Nephron progenitor cell (in vitro differentiated cells): ENCODE data around the gene TRIM54.

Experiments used
- DNase-seq: peaks from one replicate; pipeline ENCODE4 v3.0.0; 2021
- H3K27ac Mint-ChIP-seq: 2 replicates; pipeline ENCODE4 v1.8.0; 2021; ENCODE audit warnings: mild to moderate bottlenecking, moderate library complexity, mixed read lengths
- H3K27me3 Mint-ChIP-seq: 2 replicates; pipeline ENCODE4 v1.8.0; 2021; ENCODE audit warnings: mild to moderate bottlenecking, low read depth, mixed read lengths; ENCODE audit not compliant: poor library complexity
- H3K36me3 Mint-ChIP-seq: 2 replicates; pipeline ENCODE4 v1.8.0; 2021; ENCODE audit warnings: low read depth, mixed read lengths
- H3K4me1 Mint-ChIP-seq: 2 replicates; pipeline ENCODE4 v1.8.0; 2021; ENCODE audit warnings: mixed read lengths
- H3K4me3 Mint-ChIP-seq: 2 replicates; pipeline ENCODE4 v1.8.0; 2021; ENCODE audit warnings: mild to moderate bottlenecking, moderate library complexity, mixed read lengths
- H3K9me3 Mint-ChIP-seq: 2 replicates; pipeline ENCODE4 v1.8.0; 2021; ENCODE audit warnings: mild to moderate bottlenecking, moderate library complexity, mixed read lengths
- TF ChIP-seq, protein P1 (sequence below): fragments of 200-600 bp; sonication (generic); IDR thresholded peaks from 2 replicates; pipeline ENCODE4 v1.5.0; 2021; ENCODE audit warnings: antibody characterized with exemption

TRIM54 gene

GRCh38 chr2:27285481-27285880 is 3.3 kb downstream of the TRIM54 start:
- Mint-ChIP-seq H3K4me1 (peaks cover 29% of the 10 kb centered on the region), H3K4me3 (no peak overlapping the region), H3K27ac (no peak overlapping the region), H3K9me3 (no peaks in the 10 kb centered on the region), H3K27me3 (peaks cover 71% of the 10 kb centered on the region), H3K36me3 (no peaks in the 10 kb centered on the region)
- no peak for DNase-seq
- TF ChIP-seq, protein P1, sequence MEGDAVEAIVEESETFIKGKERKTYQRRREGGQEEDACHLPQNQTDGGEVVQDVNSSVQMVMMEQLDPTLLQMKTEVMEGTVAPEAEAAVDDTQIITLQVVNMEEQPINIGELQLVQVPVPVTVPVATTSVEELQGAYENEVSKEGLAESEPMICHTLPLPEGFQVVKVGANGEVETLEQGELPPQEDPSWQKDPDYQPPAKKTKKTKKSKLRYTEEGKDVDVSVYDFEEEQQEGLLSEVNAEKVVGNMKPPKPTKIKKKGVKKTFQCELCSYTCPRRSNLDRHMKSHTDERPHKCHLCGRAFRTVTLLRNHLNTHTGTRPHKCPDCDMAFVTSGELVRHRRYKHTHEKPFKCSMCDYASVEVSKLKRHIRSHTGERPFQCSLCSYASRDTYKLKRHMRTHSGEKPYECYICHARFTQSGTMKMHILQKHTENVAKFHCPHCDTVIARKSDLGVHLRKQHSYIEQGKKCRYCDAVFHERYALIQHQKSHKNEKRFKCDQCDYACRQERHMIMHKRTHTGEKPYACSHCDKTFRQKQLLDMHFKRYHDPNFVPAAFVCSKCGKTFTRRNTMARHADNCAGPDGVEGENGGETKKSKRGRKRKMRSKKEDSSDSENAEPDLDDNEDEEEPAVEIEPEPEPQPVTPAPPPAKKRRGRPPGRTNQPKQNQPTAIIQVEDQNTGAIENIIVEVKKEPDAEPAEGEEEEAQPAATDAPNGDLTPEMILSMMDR, result no peak

GRCh38 chr2:27288610-27289009 is 6.4 kb downstream of the TRIM54 start:
- Mint-ChIP-seq H3K4me1 (peaks cover 16% of the 10 kb centered on the region), H3K4me3 (no peak overlapping the region), H3K27ac (no peak overlapping the region), H3K36me3 (no peaks in the 10 kb centered on the region), H3K9me3 (no peaks in the 10 kb centered on the region), H3K27me3 (peaks cover 83% of the 10 kb centered on the region)
- DNase-seq, result no peak
- TF ChIP-seq, protein P1, result no peak

DNA sequence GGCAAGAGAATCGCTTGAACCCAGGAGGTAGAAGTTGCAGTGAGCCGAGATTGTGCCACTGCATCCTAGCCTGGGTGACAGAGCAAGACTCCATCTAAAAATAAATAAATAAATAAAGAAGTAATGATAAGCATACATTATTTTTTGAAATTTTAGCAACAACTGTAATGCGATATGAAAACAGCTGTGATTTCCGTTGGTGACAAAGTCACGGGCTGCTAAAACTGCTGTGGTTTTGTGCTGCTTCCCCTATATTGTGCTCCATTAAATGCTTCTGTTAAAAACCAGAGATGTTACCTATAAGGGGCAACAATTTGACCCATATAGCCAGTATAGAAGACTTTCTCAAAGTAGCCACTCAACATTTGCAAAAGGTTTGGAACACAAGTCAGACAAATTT is 8.3 kb downstream of the TRIM54 start:
- Mint-ChIP-seq H3K27me3 (peaks cover 78% of the 10 kb centered on the region), H3K9me3 (no peaks in the 10 kb centered on the region), H3K4me1 (peaks cover 17% of the 10 kb centered on the region), H3K27ac (no peak overlapping the region), H3K36me3 (no peaks in the 10 kb centered on the region), H3K4me3 (no peak overlapping the region)
- TF ChIP-seq, protein P1, result no peak
- DNase-seq, result no peak

GRCh38 chr2:27291865-27292264 is 9.6 kb downstream of the TRIM54 start:
- H3K27me3 Mint-ChIP-seq, result peaks cover 78% of the 10 kb centered on the region
- H3K9me3 Mint-ChIP-seq, result no peaks in the 10 kb centered on the region
- H3K4me1 Mint-ChIP-seq, result peaks cover 17% of the 10 kb centered on the region
- no peak overlapping the region for H3K27ac Mint-ChIP-seq
- no peak overlapping the region for H3K4me3 Mint-ChIP-seq
- H3K36me3 Mint-ChIP-seq, result no peaks in the 10 kb centered on the region
- TF ChIP-seq, protein P1, result no peak
- DNase-seq, result no peak

- Mint-ChIP-seq H3K4me1 (peaks cover 21% of the 10 kb centered on the region), H3K27me3 (peaks cover 72% of the 10 kb centered on the region), H3K9me3 (no peaks in the 10 kb centered on the region), H3K4me3 (no peak overlapping the region), H3K36me3 (no peaks in the 10 kb centered on the region), H3K27ac (no peak overlapping the region)
- TF ChIP-seq, protein P1, result no peak
- no peak for DNase-seq
Observed at GRCh38 chr2:27294928-27295327, 12.7 kb downstream of the TRIM54 start.

GRCh38 chr2:27296481-27296880 is 14.3 kb downstream of the TRIM54 start:
- TF ChIP-seq, protein P1, result no peak
- Mint-ChIP-seq H3K4me3 (no peak overlapping the region), H3K9me3 (no peaks in the 10 kb centered on the region), H3K27me3 (peaks cover 62% of the 10 kb centered on the region), H3K4me1 (peaks cover 20% of the 10 kb centered on the region), H3K27ac (no peak overlapping the region), H3K36me3 (no peaks in the 10 kb centered on the region)
- DNase-seq, result no peak
